ENCODE measurements around the gene TRAPPC2L.

The TRAPPC2L gene

DNA sequence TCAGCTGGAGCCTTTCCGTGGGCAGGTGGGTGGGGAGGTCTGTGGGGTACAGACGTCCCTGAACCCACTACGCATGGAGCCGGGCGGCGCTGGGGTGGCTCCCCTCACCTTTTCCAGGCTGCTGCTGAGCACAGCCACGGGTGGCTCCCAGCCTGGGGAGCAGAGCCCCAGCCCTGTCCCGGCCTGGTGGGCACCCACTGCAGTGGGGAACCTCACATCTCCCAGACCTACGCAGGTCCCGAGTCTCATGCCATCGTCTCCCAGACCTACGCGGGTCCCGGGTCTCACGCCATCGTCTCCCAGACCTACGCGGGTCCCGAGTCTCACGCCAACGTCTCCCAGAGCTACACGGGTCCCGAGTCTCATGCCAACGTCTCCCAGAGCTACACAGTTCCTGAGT is 28.2 kb upstream of the TRAPPC2L start:
- Mint-ChIP-seq H3K9me3 (no peaks in the 10 kb centered on the region), H3K27ac (no peak overlapping the region), H3K36me3 (ENCODE audit: low read depth) (no peaks in the 10 kb centered on the region), H3K27me3 (ENCODE audit: low read depth, poor library complexity) (peaks cover 5% of the 10 kb centered on the region), H3K4me3 (no peak overlapping the region), H3K4me1 (peaks cover 11% of the 10 kb centered on the region)
- TF ChIP-seq, protein P1, sequence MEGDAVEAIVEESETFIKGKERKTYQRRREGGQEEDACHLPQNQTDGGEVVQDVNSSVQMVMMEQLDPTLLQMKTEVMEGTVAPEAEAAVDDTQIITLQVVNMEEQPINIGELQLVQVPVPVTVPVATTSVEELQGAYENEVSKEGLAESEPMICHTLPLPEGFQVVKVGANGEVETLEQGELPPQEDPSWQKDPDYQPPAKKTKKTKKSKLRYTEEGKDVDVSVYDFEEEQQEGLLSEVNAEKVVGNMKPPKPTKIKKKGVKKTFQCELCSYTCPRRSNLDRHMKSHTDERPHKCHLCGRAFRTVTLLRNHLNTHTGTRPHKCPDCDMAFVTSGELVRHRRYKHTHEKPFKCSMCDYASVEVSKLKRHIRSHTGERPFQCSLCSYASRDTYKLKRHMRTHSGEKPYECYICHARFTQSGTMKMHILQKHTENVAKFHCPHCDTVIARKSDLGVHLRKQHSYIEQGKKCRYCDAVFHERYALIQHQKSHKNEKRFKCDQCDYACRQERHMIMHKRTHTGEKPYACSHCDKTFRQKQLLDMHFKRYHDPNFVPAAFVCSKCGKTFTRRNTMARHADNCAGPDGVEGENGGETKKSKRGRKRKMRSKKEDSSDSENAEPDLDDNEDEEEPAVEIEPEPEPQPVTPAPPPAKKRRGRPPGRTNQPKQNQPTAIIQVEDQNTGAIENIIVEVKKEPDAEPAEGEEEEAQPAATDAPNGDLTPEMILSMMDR (IDR thresholded peaks at IDR 0.05): no peak
- no peak for DNase-seq

DNA sequence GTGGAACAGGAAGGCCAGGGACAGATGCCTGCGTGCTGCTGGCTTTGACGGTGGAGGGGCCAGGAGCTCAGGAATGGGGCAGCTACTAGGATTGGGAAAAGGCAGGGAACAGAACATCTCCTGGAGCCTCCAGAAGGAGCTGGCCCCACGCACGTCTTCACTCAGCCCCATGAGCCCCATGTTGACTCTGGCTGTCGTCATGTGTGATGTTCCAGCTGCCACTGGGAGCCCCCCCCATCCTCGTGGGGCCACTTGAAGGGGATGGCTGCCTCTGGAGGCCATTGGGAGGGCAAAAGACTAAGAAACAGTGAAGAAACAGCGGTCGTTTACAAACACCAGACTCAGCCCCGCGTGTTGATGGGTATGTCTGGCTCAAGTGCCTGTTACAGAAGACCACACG is 26.7 kb upstream of the TRAPPC2L start:
- H3K9me3 Mint-ChIP-seq: no peaks in the 10 kb centered on the region
- H3K4me3 Mint-ChIP-seq: no peak overlapping the region
- H3K27ac Mint-ChIP-seq: peak overlapping the region; percentile 78
- no peaks in the 10 kb centered on the region for H3K36me3 Mint-ChIP-seq (ENCODE audit: low read depth)
- DNase-seq: no peak
- H3K4me1 Mint-ChIP-seq: peaks cover 13% of the 10 kb centered on the region
- TF ChIP-seq, protein P1 (IDR thresholded peaks at IDR 0.05): no peak
- peaks cover 6% of the 10 kb centered on the region for H3K27me3 Mint-ChIP-seq (ENCODE audit: low read depth, poor library complexity)

DNA sequence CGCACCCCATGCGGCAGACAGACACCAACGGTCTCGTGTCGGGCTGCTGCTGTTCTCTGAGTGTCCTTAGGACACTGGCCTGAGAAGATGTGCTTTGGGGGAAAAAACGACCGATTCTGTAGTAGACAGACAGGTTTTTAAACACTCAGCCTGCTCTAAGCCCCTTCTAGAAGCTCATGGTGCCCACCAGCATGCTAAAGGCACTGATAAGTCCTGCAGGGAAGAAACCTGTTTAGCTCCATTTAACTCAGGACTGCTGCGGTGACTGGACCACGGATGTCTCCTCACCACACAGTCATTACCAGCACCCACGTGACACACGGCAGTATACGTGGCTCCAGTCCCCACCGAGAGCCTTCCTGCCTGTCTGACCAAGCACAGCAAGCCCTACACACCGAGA is 26.1 kb upstream of the TRAPPC2L start:
- Mint-ChIP-seq H3K4me3 (no peak overlapping the region), H3K27ac (no peak overlapping the region), H3K4me1 (peaks cover 13% of the 10 kb centered on the region), H3K36me3 (ENCODE audit: low read depth) (no peaks in the 10 kb centered on the region), H3K27me3 (ENCODE audit: low read depth, poor library complexity) (peaks cover 6% of the 10 kb centered on the region), H3K9me3 (no peaks in the 10 kb centered on the region)
- TF ChIP-seq, protein P1 (IDR thresholded peaks at IDR 0.05): no peak
- no peak for DNase-seq

DNA sequence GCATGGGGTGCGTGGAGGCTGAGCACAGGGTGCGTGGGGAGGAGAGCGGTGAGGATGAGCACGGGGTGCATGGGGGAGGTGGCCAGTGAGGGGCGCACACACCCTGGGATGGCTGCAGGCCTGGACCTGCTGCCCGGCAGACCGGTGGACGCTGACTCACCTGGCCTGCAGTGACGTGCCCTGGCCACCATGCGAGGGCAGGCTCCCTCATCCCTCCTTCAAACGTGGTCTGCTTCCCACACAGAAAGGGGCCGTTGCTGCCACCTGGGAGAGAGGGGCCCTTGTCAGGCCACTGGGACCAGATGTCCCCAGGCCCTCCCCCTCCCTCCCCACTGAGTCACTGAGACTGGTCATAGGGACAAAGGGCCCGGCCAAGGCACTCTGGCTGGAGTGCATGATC is 25.1 kb upstream of the TRAPPC2L start:
- H3K4me1 Mint-ChIP-seq: peaks cover 13% of the 10 kb centered on the region
- TF ChIP-seq, protein P1 (IDR thresholded peaks at IDR 0.05): no peak
- DNase-seq: no peak
- H3K27ac Mint-ChIP-seq: no peak overlapping the region
- H3K36me3 Mint-ChIP-seq (ENCODE audit: low read depth): no peaks in the 10 kb centered on the region
- peaks cover 11% of the 10 kb centered on the region for H3K27me3 Mint-ChIP-seq (ENCODE audit: low read depth, poor library complexity)
- H3K4me3 Mint-ChIP-seq: no peak overlapping the region
- no peaks in the 10 kb centered on the region for H3K9me3 Mint-ChIP-seq

DNA sequence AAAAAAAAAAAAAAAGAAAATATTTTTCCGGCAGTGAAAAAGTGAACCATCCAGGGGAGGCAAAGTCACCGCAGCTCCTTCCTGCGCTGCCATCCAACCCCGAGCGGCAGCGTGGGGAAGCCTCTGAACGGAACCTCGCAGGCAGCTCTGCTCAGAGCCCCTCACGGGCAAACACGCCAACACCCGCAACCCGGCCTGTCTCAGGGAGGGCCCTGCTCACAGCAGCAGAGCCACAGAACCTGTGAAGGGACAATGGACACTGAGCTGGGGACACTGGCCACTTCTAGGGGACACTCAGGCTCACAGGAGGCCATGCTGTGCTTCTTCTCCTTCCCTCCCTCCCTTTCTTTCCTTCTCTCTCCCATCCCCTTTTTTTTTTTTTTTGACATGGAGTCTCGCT is 23.8 kb upstream of the TRAPPC2L start:
- Mint-ChIP-seq H3K36me3 (ENCODE audit: low read depth) (no peaks in the 10 kb centered on the region), H3K27me3 (ENCODE audit: low read depth, poor library complexity) (peaks cover 11% of the 10 kb centered on the region), H3K4me1 (peaks cover 13% of the 10 kb centered on the region), H3K9me3 (no peaks in the 10 kb centered on the region), H3K4me3 (no peak overlapping the region), H3K27ac (no peak overlapping the region)
- no peak for DNase-seq
- TF ChIP-seq, protein P1 (IDR thresholded peaks at IDR 0.05): no peak

DNA sequence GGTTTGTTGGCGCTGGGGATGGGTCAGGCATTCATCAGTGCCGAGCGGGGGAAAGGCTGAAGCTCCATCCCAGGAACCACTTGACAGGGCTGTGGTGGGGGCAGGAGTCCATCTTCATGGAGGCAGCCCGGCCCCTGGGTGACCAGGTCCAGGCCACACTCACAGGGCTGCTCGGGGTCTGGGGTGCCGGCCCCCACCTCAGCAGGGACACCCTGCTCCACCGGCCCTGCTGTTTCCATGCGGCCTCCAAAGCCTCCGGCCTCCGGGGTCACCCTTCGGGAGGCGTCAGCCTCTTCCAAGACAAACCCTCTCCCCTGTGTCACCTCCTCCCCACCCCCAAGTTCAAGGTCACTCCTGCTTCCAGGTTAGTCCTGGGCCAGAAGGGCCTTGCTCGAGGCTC is 22.3 kb upstream of the TRAPPC2L start:
- TF ChIP-seq, protein P1 (IDR thresholded peaks at IDR 0.05): no peak
- Mint-ChIP-seq H3K36me3 (ENCODE audit: low read depth) (no peaks in the 10 kb centered on the region), H3K4me1 (peaks cover 13% of the 10 kb centered on the region), H3K9me3 (no peaks in the 10 kb centered on the region), H3K27me3 (ENCODE audit: low read depth, poor library complexity) (peaks cover 9% of the 10 kb centered on the region), H3K4me3 (no peak overlapping the region), H3K27ac (no peak overlapping the region)
- DNase-seq: no peak
